ENCODE data around the gene DOCK9.

DNA sequence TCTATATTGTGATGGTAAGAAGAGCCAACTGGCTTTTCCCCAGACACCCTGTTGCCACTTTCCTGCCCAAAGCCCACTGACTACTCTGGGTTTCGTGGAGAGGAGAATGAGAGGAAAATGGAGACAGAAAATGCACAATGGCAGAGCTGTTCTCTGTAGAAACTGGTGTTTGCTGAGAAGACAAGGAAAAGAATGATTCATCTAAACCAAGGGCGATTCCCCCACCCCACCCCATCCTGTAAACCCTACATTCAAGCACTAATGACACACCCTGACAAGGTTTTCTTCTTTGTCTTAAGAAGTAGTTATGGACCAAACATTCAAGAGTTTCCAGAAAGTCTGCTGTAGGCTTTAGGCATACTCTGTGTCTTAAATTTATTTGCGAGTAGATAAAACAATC, 68.8 kb downstream of the DOCK9 start:
- TF ChIP-seq CTCF (IDR thresholded peaks at IDR 0.05 in 4 of 5, conservative IDR thresholded peaks at IDR 0.05 in 1 of 5) (no peak), POLR2A (IDR thresholded peaks at IDR 0.05) (no peak)

All from gastrocnemius medialis (tissue), 4 donors.